HG03571 (cell line): ENCODE results near the gene SYVN1.
A peak's percentile ranks its signal among the peaks of the same experiment; 100 is the strongest.
"Not testable (repeated sequence)": the region's sequence is repeated elsewhere in the genome, so short reads cannot be mapped to it uniquely, and the experiment has no call there.

ENCODE experiments used
- ATAC-seq: cut with Tn5 transposase; IDR thresholded peaks from one replicate; pipeline ENCODE4 v1.9.1; 2021; ENCODE audit not compliant: unreplicated experiment

SYVN1 gene

DNA sequence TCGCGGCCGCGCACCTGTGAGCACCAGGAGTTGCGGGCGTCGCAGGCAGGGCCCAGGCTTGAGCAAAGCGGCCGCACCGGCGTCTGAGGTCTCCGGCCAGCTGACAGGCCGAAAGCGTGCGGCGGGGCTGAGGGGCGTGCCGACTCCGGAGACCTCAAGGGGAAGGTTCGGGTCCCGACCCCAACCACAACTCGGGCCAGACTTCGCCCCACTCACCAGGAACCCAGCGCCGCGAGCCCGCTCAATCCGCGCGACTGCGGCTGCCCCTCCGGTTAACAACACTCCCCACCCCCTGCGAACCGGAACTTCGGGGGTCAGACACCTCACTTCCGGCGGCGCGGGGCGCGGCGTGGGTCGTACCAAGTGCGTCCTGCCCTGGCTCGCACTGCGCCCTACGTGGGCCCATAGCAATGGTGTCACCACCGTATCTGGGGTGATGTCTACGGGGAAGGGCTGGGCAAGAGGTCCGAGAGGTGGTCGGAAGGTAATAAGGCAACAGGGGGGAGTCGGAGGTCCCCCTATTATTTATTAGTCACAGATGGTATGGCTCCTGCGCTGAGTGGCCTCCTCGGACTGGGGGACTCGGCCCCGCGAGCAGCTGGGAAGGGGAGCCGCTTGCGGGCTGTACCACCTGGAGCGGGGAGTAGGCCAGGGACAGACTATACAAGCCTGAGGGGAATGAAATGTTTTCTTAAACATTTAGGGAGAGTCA lies at the start of gene SYVN1:
TSS of gene SYVN1 (minus strand) at position 280 of the 712 bp plus-strand sequence. CDS start 918 bp downstream, outside the sequence.
- peak; percentile 43 for ATAC-seq

DNA sequence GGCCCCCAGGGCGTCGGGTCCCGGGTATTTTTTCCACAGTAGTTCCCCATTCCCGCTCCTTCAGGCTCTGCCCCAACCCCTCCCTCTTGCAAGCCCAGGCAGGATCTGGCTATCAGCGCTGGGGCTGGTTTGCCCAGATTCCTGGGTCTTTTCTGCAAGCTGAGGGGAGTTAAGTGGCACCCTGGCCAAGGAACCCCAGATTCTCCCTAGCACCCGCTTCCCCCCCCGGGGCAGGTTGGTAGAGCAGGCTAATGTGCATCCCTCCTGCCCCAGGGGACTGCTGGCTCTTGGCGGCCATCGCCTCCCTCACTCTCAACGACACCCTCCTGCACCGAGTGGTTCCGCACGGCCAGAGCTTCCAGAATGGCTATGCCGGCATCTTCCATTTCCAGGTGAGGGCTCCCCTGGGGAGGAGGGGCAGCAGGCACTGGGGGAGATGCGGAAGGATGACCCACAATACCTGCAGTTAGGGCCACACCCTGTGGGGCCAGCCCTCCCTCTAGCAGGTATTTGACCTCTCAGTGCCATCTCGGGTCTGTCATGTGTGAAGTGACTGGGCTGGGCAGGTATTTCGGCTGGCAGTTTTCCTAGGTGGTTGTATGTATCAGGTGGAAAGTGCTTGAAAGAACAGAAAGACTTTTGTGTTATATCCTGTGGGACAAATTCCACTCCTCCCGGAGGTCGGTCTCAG lies 49.0 kb upstream of the SYVN1 start:
- no peak for ATAC-seq

DNA sequence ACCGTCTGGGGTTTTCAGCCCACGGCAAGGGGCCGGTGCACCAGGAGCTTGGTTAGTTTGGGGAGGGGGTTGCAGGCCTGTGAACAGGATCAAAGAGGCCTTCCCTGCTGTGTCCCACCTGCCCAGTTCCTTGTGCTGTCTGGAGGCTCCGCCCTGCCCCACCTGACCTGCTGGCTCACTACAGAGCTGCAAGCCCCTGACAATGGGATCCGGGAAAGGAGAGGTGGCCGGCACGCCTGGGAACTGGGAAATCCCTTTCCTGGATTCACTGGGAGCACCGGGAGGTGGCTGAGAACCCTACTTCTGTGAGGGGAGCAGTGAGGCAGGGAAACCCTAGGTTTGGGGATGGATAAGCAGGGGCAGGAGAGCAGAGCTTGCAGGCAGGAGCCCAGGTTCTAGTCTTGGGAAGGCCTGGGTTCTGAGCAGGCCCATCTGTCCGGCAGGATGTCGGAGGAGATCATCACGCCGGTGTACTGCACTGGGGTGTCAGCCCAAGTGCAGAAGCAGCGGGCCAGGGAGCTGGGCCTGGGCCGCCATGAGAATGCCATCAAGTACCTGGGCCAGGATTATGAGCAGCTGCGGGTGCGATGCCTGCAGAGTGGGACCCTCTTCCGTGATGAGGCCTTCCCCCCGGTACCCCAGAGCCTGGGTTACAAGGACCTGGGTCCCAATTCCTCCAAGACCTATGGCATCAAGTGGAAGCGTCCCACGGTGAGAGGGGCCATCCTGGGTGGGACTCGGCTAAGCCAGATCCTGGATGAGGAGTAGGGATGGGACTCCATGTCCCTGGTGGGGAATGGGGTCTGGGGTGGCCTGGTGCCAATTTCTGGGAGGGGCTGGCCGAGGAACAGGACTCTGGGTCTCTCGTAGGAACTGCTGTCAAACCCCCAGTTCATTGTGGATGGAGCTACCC lies 48.2 kb upstream of the SYVN1 start:
- ATAC-seq = no peak

DNA sequence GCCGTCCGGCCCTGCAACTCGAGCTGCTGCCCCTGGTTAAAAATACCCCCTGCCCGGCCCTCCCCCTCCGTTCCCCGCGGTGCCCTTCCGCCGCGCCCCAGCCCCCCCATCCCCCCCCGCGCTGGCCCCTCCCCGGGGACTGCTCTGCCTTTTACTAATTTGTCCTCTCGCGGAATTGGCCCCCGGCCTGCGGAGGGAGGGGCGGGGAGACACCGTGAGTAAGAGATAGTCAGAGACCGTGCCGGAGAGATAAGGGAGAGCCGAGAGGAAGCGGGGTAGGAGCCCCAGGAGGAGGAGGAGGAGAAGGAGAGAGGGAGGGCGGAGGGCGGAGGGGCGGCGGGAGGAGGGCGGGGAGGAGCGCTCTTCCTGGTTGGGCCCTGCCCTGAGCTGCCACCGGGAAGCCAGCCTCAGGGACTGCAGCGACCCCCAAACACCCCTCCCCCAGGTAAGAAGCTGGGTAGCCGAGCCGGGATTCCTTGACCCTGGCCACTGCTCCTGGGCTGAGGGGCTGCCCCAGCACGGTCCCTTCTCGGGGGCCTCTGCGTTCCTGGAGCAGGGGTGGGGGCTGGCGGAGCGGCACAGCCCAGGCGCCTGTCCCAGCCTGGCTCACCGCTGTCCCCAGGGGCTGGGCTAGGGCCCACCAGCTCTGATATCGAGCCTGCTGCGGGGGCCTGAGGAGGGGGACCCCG lies 47.4 kb upstream of the SYVN1 start, which contains the start of gene CAPN1:
TSS of gene CAPN1 (plus strand) at position 360 of the 689 bp plus-strand sequence. CDS start 774 bp downstream, outside the sequence.
- ATAC-seq = peak; percentile 29

DNA sequence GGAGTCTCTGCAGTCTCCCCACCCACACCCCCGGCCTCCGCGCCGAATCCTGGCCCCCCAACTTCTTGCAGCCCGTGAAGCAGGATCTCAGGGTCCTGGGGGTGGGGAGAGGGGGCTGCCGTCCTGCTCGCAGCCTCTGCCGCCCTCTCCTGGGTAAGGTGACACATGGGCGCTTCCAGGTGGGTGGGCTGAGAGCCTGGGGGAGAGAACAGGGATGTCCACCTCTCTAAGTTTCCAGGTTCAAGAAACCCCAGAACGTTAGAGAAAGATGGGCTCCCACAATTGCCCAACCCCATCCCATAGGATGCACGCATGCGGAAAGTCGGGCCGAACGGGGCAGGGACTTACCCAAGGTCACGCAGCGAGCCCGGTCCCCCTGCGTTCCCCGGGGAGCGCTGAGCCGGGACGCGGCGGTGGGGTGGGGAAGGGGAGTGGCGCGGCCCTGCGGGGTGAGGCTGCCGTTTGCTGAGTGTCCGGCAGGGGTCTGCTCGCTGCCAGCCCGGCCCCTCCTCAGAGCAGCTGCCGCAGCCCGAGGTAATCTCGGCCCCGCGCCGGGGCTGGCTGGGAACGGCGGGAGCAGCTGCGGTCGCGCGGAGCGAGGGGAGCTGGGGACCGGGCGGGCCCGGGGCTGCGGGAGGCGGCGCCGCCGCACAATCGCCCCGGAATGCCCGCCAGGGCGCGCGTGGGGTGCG lies 46.7 kb upstream of the SYVN1 start:
- peak; percentile 60 for ATAC-seq

DNA sequence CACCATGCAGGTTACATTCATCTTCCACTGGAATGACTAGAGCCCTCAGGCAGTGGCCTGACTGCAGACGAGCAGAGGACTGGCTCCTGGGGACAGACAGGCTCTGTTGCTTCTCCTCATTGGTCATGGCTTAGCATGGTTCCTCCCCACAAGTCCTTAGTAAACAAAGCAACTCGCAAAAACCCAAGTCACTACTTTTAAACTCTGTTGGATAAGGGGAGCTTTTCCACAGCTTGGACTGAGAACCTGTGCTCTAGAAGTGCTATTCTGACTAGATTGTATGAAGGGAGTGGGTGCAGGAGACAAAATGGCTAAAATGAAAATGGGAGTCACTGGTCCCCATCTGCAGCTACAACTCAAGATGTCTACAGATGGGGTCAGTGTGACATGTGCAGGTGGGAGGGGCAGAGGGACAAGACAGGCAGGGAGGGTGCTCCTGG lies 40.3 kb upstream of the SYVN1 start:
- ATAC-seq = not testable (repeated sequence)

DNA sequence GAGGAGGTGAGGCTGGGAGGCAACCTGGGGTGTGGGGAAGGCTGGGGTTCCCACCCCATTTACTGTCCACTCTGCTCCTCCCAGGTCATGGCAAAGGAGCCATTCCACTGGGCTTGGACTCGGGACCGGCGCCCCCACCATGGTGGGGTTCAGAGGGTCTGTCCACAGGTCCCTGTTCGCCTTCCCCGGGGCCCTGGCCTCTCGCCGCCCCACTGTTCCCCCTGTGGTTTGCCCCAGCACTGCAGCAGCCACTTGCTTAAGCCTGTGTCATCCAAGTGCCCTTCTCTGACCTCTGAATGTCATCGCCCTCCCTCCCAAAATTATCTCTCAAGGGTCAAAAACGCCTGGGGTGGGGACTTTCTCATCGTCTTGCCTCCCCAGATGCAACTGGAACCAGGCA lies 38.3 kb upstream of the SYVN1 start:
- ATAC-seq = no peak

DNA sequence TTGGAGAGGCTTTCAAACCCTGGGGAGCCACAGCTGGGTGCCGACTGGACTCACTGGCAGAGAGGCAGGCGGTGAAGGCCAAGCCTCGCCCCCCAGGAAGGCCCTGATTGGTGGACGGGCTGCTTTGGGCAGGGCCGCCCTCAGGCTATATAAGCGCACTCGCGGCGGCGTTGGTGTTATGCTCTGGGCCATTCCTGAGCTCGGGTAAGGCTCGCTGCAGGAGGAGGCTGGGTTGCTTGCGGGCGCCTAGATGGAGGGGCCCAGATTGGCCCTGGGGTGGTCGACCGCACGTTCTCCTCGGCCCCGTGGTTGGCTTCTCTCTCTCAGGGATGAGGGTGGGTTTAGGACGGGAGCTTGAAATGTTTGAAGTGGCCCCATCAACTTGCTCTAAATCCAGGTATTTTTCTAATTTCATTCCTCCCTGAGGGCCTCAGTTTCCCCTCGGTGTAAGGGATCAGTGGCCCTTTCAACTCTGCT lies 35.8 kb upstream of the SYVN1 start, which contains the start of gene SPDYC:
TSS of gene SPDYC (plus strand) at position 176 of the 477 bp plus-strand sequence. CDS start 1,125 bp downstream, outside the sequence.
- ATAC-seq = no peak

DNA sequence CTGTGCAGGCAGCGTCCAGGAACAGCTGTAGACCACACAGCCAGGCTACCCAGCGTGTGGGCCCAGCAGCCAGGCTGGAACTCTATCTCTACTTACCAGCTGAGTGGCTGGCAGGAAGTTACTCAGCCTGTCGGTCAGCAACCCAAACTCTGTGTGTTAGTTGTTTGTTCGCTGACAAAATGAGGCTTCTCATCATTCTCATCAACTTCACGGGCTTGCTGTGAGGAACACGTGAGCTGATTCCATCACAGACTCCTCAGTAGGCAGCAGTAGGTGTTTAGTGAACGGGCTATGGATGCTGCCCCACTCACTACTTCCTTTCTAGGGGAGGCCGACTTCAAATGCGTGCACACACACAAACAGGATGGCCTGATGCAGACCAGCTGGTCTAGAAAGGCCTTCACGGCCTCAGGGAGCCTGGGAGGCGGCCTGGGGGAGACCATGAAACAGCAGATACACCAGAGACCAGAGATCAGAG lies 34.9 kb upstream of the SYVN1 start:
- no peak for ATAC-seq

DNA sequence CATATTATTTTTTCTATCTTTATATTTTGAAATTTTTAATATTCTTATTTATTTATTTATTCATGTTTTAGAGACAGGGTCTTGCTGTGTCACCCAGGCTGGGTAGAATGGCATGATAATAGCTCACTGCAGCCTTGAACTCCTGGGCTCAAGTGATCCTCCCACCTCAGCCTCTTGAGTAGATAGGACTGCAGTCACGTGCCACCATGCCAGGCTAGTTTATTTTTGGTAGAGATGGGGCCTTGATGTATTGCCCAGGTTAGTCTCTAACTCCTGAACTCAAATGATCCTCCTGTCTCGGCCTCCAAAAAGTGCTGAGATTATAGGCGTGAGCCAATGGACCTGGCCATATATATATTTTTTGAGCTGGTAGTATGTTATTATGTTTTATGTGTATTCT lies 33.3 kb upstream of the SYVN1 start:
- no peak for ATAC-seq

DNA sequence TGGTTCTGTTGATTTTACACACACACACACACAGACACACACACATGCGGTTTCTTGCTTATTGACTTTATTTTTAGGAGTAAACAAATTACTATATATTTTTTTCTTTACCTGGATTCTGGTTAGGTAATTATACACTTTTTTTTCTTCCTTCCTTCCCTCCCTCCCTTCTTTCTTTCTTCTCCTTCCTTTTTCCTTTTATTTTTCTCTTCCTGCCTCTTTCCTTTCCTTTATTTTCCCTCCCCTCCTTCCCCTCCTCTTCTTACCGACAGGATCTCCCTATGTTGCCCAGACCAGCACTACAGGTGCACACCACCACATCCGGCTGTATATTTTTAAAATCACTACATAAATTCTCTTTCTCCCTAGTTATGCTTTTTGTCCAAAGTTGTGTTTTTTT lies 32.6 kb upstream of the SYVN1 start:
- no peak for ATAC-seq

DNA sequence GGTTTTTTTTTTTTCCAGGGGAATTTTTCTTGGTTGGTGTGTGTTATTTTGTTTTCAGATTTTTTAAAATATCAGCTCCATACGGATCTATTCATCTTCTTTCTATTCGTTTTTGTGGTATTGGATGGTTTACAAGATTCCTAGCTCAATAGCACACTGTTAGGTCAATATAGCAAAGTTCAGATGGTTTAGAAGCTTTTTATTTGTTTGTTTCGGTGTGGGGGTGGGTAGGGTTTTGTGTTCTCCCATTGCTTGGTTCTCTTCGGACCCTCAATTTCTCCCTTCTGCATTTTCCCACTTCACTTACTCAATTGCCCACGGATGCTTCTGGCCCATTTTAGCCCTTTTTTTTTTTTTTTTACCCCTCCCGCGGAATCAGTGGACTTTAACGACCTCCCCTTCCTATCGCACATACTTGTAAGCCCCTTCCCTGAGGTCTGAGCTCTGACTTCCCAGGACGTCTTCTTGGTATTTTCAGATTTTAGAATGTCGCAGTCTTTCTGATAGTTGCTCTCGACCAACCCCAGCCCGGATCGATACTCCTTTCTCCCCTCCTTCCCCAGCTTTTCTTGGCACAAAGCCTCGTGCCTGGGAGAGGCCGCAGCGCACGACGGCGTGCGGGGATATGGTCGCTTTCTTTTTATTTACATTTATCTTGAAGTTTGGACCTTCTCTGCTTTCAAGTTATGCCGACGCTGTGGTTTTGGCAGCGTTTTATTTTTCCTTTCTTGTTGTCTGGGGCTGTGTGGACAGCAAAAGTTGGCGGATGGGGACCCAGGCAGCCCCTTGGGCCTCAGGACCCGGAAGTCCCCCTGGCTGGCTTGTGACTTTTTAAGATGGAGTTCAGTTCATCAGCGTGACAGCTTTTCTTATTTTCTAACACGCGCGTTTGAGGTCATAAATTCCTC lies 31.3 kb upstream of the SYVN1 start:
- ATAC-seq = no peak

DNA sequence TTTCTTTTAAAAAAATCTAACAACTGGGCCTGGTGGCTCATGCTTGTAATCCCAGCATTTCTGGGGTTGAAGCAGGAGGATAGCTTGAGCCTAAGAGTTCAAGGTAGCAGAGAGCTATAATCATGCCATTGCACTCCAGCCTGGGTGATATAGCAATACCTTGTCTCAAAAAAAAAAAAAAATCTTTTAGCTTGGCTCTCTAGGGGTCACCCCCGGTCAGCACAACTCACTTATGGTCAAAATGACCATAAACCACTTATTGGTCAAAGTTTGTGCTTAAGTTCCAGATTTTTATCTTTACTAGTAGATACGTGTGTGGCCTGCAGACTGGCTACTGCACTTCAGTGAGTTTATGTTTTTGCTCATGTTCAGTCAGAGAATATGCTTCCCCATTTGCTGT lies 29.4 kb upstream of the SYVN1 start:
- no peak for ATAC-seq

DNA sequence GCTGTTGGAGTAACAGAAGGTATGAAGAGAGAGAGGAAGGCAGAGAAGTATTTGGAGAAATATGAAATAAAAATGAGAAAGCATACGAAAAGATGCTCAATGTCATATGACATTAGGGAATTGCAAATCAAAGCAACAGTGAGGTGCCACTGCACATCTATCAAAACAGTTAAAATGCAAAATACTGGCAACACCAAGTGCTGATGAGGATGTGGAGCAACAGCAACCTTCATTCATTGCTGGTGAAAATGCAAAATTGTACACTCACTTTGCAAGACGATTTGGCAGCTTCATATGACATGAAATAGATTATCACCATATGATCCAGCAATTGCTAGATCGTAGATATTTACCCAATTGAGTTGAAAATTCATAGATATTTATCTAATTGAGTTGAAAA lies 26.3 kb upstream of the SYVN1 start:
- no peak for ATAC-seq

DNA sequence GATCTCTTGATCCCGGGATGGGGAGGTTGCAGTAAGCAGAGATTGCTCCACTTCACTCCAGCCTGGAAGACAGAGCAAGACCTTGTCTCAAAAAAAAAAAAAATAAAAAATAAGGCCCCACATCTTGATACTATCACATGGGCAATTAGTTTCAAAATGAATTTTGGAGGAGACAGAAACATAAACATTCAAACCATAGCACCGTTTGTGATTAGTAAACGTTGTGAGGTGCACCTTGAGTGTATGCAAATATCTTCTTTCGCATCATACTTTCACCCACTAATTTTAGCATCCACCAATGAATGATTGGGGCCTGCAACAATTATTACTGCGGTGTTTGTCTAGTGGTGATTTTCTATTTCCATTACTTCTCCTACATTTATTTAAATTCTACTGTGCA lies 24.7 kb upstream of the SYVN1 start:
- peak; percentile 76 for ATAC-seq

DNA sequence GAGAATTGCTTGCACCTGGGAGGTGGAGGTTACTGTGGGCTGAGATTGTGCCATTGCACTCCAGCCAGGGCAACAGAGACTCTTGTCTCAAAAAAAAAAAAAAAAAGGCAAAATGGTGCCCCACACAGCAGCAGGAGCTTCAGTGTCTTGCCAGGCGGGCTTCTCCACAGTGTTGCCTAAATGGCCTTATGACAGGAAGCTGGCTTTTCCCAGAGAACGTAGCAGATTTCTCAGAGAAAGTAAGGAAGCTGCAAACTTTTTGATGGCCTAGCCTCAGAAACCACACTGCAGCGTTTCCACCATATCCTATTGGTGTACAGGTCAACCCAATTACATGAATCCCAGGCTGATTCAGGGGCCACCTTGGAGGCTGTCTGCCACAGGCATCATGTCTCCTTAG lies 23.0 kb upstream of the SYVN1 start:
- no peak for ATAC-seq

DNA sequence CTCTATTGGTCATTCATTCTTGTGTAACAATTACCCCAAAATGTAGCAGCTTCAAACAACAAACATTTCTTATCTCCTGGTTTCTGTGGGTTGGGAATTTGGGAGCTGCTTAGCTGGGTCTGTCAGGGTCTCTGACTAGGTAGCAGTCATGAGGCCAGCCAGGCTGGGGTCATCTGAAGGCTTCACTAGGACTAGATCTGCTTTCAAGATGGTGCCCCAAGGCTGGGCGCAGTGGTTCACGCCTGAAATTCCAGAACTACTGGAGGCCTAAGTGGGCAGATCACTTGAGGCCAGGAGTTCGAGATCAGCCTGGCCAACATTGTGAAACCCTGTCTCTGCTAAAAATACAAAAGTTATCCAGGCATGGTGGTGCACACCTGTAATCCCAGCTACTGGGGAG lies 22.6 kb upstream of the SYVN1 start:
- no peak for ATAC-seq

DNA sequence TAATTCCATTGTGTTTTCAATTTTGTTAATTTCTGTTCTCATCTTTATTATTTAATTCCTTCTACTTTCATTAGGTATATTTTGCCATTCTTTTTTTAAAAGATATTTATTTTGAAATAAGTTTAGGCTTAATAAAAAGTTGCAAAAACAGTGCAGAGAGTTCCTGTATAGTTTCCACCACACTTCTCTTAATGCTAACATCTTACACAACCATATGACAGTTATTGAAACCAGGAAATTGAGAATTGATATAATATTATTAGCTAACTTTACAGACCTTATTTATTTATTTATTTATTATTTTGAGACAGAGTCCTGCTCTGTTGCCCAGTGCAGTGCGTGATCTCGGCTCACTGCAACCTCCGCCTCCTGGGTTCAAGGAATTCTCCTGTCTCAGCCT lies 21.9 kb upstream of the SYVN1 start:
- ATAC-seq = no peak

DNA sequence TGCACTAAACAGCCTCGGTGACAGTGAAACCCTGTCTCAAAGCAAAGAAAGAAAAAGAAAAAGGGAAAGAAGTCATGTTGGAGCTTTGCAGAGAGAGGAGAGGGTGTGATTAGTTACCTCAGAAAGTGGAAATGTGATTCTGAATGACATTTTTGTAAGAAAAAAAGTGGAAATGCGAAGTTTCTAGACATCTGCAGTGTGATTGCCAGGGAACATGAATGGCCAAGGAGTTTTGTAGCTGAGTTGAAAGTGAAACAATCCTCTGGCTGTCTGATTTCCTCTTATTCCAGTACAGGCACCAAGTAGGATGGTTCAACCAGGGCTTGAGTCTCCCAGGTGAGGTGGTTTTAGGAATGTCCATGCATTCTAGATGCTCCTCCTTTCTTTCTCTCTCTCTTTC lies 17.8 kb upstream of the SYVN1 start:
- ATAC-seq = no peak
